DMS 273 (cell line): ENCODE measurements around the gene AMACR.
"Not testable (repeated sequence)": the region's sequence is repeated elsewhere in the genome, so short reads cannot be mapped to it uniquely, and the experiment has no call there.

Experiments
- DNase-seq: peaks from one replicate; lab custom pipeline; 2025; ENCODE audit not compliant: unreplicated experiment; lab: John Stamatoyannopoulos, UW

Gene AMACR

GRCh38 chr5:33969572-33970452, 38.0 kb downstream of the AMACR start:
- peak; percentile 53 for DNase-seq

GRCh38 chr5:33968211-33969005, 39.4 kb downstream of the AMACR start:
- peak; percentile 75 for DNase-seq

GRCh38 chr5:33966805-33967204, 41.0 kb downstream of the AMACR start:
- no peak for DNase-seq

GRCh38 chr5:33964132-33964700, 43.6 kb downstream of the AMACR start:
- no peak for DNase-seq

- DNase-seq, result no peak
These were observed 49.7 kb downstream of the AMACR start for GRCh38 chr5:33958176-33958575.

- no peak for DNase-seq
These were observed 50.2 kb downstream of the AMACR start for GRCh38 chr5:33957577-33958150.

GRCh38 chr5:33952175-33952574, 55.7 kb downstream of the AMACR start:
- DNase-seq, result not testable (repeated sequence)

GRCh38 chr5:33944543-33945132, 63.2 kb downstream of the AMACR start:
- no peak for DNase-seq

- no peak for DNase-seq
These were observed 66.8 kb downstream of the AMACR start for GRCh38 chr5:33941090-33941489.

- no peak for DNase-seq
These were observed 68.1 kb downstream of the AMACR start for GRCh38 chr5:33939556-33940262.

GRCh38 chr5:33938881-33939280, 69.0 kb downstream of the AMACR start:
- no peak for DNase-seq

GRCh38 chr5:33938507-33938796, 69.4 kb downstream of the AMACR start:
- DNase-seq, result no peak

GRCh38 chr5:33937707-33938506, 69.9 kb downstream of the AMACR start:
- DNase-seq, result no peak

GRCh38 chr5:33937017-33937706, 70.7 kb downstream of the AMACR start:
- no peak for DNase-seq

- peak; percentile 37 for DNase-seq
These were observed 71.4 kb downstream of the AMACR start, which contains the start of gene RXFP3 for GRCh38 chr5:33936381-33937016. TSS of gene RXFP3 (plus strand) at chr5:33936386. CDS start at chr5:33936741, 355 bp downstream.
